Superior temporal gyrus (tissue), 1 donor: ENCODE data around the gene NOBOX.
"Not testable (repeated sequence)": the region's sequence is repeated elsewhere in the genome, so short reads cannot be mapped to it uniquely, and the experiment has no call there.

ENCODE experiments used
- DNase-seq: peaks from one replicate; pipeline ENCODE4 v3.0.0-alpha.2; 2016; ENCODE audit errors: extremely low spot score

NOBOX gene

GRCh38 chr7:144403649-144404061, at the start of gene NOBOX:
Gene NOBOX (minus strand): TSS chr7:144403693.
- DNase-seq = no peak

DNA sequence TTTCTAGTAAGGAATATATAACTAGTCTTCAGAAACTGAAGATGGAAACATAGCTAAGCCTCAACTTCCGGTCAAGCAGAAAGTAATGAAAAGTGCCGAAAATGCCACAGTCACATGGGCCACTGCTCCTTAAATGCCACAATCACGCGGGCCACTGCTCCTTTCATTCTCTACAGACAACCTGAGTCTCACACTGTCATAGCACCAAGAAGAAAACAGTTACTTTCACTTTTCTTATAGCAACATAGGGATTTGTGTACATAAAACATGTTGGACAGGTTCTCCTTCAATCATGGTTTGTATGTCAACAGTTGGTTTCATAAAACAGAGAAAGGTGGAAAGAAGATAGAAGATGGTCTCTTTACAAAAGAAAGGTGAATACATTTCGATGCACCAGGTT, 48.6 kb upstream of the NOBOX start:
- no peak for DNase-seq

DNA sequence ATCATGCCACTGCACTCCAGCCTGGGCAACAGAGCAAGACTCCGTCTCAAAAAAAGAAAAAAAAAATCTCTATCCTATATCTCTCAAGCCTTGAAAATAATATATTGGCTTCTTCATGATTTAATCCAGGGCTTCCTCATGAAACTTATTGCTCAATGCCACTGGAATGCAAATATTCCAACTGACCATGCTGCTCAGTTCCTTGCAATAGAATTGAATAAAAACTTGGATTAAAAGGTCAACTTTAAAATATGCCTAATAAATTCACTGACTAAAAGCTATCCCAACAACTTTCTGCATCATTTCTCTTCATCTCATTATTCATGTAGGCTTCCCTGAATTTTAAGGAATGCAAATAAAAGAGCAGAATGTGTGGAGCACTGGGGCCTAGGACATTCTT, 42.1 kb upstream of the NOBOX start:
- DNase-seq = no peak

GRCh38 chr7:144439717-144440205, 36.3 kb upstream of the NOBOX start:
- DNase-seq = no peak

GRCh38 chr7:144438759-144439158, 35.3 kb upstream of the NOBOX start:
- DNase-seq = no peak

- peak; percentile 86 for DNase-seq
These were observed 34.1 kb upstream of the NOBOX start for GRCh38 chr7:144437370-144438191.

- no peak for DNase-seq
These were observed 33.0 kb upstream of the NOBOX start for GRCh38 chr7:144436500-144436899.

DNA sequence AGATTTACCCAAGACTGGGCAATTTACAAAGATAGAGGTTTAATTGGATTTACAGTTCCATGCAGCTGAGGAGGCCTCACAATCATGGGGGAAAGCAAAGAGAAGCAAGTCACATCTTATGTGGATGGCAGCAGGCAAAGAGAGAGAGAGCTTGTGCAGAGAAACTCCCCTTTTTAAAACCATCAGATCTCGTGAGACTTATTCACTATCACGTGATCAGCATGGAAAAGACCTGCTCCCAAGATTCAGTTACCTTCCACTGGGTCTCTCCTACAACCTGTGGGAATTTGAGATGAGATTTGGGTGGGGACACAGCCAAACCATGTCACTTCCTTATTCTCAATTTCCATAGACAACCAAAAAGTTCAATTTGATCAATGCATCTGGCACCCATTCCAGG, 24.9 kb upstream of the NOBOX start:
- no peak for DNase-seq

GRCh38 chr7:144427539-144427938, 24.0 kb upstream of the NOBOX start:
- DNase-seq = not testable (repeated sequence)

- not testable (repeated sequence) for DNase-seq
These were observed 15.4 kb upstream of the NOBOX start for GRCh38 chr7:144418931-144419330.

DNA sequence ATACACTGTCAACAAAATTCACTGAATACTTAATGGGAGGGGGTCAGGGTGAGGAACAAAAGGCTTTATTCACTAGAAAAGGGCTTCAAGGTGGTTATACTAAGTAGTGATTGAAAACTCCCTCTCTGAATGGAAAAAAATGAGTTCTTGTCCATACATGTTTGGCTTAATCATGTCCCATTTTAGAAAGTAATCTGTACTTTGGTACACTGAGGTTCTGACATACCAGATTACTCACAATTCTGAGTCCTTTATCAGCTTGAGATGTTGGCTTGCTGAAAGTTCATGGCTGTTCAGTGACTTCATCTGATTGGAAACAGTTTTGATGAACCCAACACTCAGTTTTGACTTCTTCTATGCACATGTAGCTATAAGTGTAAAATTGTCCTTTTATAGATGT, 12.8 kb upstream of the NOBOX start:
- DNase-seq = no peak

DNA sequence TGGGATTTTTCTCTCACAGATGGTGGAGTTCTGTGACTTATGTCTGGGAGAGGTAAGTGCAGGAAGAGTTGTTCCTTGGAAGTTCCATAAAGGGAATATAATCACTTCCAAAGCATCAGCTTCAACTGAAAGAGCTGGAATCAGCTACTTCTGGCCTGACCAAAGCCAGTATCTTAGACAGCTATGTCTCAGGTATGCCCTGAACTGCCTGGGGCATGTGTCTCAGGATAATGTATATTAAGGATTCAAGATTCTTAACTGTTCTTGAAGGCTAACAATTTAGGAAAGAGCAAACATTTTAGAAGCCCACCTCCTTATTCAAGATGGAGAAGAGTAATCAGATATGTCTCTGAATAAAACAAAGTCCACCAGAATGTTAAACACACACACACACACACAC, 12.4 kb upstream of the NOBOX start:
- no peak for DNase-seq

DNA sequence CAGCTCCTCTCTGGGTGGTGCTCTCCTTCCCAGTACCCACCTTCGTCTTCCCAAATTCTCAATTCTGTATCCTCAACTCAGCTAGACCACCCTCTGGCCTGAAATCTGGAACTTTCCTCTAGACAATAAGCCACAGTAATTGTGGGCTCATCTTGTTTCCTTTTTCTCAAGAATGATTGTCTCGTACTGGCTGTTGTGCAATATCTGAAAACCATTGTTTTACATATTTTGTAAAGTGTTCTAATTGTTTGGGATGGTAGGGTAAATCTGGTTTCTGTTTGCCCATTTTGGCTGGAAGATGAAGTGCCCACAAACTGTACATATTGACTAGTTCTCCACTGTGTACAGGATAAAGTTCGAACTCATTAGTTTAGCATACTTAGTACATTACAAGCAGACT, 11.3 kb upstream of the NOBOX start:
- DNase-seq = no peak

DNA sequence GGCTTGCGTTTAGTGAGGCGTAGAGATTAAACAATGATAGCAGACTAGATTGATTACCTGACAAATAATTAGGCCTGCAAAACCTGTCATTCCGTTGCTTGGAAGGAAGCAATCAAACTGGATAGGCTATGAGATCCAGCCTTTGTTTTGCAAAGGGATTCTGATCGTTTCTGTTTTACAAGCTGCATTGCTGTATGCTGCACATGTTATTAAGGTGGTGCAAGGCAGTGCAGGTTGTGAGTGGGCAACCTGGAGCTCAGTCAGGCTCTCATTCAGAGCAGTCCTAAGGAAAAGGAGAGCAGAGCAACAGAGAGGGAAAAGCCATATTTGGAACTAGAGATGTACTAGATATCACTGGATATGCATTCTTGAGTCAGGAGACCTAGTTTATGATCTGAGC, 6.9 kb upstream of the NOBOX start:
- no peak for DNase-seq

- no peak for DNase-seq
These were observed 4.6 kb upstream of the NOBOX start for GRCh38 chr7:144408121-144408520.

GRCh38 chr7:144407266-144407931, 3.9 kb upstream of the NOBOX start:
- DNase-seq = no peak

- no peak for DNase-seq
These were observed 1.5 kb upstream of the NOBOX start for GRCh38 chr7:144404946-144405345.

- no peak for DNase-seq
These were observed 391 bp downstream of the NOBOX start for GRCh38 chr7:144403102-144403501.

DNA sequence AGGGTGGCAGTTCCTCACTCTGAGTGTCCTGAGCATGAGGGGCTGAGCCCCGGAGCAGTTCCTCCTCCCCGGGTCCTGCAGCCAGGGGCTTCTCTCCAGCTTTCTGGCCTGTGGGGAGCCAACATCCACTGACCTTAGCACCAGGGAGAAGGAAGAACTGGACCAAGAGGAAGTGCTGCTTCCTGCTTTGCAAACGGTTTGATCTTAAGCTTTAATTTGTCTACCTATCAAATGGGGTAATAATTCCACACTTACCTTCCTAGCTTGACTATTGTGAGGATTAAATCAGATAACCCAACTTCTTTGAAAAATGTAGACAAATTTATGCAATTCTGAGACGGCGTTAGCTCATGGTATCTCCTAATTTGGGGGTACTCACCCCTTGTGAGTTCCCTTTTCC, 2.0 kb downstream of the NOBOX start:
- no peak for DNase-seq

- DNase-seq = no peak
These were observed 3.5 kb downstream of the NOBOX start for GRCh38 chr7:144399946-144400345.

DNA sequence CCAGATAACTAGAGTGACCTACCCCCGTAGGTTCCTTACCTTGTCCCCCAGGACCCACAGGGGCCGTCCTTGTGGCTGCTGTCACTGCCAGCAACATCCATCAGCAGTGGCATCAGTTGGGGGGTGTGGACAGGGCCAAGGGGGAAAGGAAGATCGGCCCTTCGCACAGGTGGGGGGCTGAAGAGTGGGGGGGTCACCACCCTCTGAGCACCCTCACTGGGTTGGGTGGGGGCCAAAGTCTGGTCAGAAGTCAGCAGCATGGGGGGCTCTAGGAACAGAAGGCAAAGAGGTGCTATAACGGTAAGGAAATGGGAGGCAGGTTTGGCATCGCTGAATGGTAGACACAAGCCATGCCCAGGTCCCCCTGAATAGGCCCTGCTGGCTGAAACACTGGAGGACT, 4.6 kb downstream of the NOBOX start:
- DNase-seq = no peak

- no peak for DNase-seq
These were observed 5.2 kb downstream of the NOBOX start for GRCh38 chr7:144398291-144398690.

- DNase-seq = no peak
These were observed 6.4 kb downstream of the NOBOX start for GRCh38 chr7:144397086-144397485.
